ENCODE results near the gene DUSP12.

The DUSP12 gene

DNA sequence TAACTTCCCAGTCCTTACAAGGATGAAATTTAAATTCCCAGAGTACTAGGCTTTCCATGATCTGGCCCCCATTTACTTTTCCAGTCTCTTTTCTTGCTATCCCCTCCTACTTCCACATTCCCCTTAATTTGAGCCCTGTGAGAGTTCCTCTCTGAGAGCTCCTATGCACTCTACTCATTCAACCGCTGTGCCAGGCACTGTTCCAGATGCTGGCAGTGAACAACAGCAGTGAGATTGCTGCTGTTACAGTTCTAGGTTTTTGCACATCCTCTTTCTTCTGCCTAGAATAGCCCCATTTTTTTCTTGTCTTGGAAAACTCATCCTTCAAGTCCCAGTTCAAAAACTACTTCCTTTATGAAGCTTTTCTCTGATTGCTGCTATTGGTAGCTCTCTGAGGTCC lies 35.4 kb downstream of the DUSP12 start:
- H3K4me3 ChIP-seq (ENCODE audit: low read depth in 1 of 2, low read length in 2 of 2): no peak overlapping the region
- H3K27ac ChIP-seq (ENCODE audit: low read depth, low read length): no peak overlapping the region
- peaks cover 11 to 44% of the 10 kb centered on the region in 2 donors for H3K36me3 ChIP-seq (ENCODE audit: control insufficient read depth in 1 of 2, insufficient read depth in 2 of 2, low read length in 2 of 2)
- no peaks in the 10 kb centered on the region for H3K27me3 ChIP-seq (ENCODE audit: control insufficient read depth in 1 of 2, insufficient read depth in 2 of 2, low read length in 2 of 2)
- no peaks in the 10 kb centered on the region for H3K4me1 ChIP-seq (ENCODE audit: control insufficient read depth in 1 of 2, insufficient read depth in 2 of 2, low read length in 2 of 2)
- no peak overlapping the region for H3K9ac ChIP-seq (ENCODE audit: low read depth in 1 of 2, low read length in 2 of 2)
- H3K9me3 ChIP-seq (ENCODE audit: control insufficient read depth in 1 of 2, low read length in 2 of 2): no peaks in the 10 kb centered on the region

DNA sequence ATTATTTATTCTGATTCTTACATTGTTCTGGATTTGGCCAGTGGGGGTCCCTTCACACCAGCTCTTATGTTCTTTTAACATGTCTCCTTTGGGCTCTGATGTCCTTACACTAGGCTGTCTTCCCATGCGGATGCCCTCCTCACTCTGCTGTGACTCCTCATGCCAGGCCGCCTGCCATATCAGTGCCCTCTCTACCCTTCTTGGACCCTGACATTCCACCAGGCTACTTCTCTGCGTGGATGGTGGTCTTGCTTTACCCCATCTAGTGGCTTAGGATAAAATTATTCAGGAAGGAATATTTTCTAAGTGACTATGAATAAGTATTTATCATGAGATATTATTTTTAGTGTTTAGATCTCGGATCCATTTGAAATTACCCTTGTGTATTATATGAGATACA lies 37.8 kb downstream of the DUSP12 start:
- no peak overlapping the region for H3K9ac ChIP-seq (ENCODE audit: low read depth in 1 of 2, low read length in 2 of 2)
- no peaks in the 10 kb centered on the region for H3K4me1 ChIP-seq (ENCODE audit: control insufficient read depth in 1 of 2, insufficient read depth in 2 of 2, low read length in 2 of 2)
- H3K27ac ChIP-seq (ENCODE audit: low read depth, low read length): no peak overlapping the region
- peaks cover 15 to 59% of the 10 kb centered on the region in 2 donors for H3K36me3 ChIP-seq (ENCODE audit: control insufficient read depth in 1 of 2, insufficient read depth in 2 of 2, low read length in 2 of 2)
- no peaks in the 10 kb centered on the region for H3K9me3 ChIP-seq (ENCODE audit: control insufficient read depth in 1 of 2, low read length in 2 of 2)
- no peak overlapping the region for H3K4me3 ChIP-seq (ENCODE audit: low read depth in 1 of 2, low read length in 2 of 2)
- H3K27me3 ChIP-seq (ENCODE audit: control insufficient read depth in 1 of 2, insufficient read depth in 2 of 2, low read length in 2 of 2): no peaks in the 10 kb centered on the region

DNA sequence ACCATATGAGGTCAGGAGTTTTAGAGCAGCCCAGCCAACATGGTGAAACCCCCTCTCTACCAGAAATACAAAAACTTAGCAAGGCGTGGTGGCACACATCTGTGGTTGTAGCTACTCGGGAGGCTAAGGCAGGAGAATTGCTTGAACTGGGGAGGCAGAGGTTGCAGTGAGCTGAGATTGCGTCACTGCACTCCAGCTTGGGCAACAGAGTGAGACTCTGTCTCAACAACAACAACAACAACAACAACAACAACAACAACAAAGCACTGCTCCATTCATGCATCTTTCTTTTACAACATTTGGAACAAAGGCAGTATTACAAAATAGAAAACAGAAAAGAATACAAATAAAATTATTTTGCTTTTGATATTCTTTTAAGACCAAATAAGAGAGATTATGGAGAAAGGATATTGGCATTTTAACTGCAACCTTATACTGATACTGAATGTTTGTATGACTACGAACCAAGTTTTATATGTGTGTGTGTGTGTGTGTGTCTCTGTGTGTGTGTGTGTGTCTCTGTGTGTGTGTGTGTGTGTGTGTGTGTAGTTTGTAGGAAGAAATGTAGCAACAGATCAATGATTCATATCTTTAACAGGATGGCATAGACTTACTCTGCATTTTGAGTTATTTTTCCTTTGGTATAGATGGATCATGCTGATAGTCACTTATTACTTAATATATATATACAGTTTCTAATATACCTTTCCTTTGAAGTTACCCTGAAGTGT lies 41.2 kb downstream of the DUSP12 start:
- peaks cover 13 to 53% of the 10 kb centered on the region in 2 donors for H3K36me3 ChIP-seq (ENCODE audit: control insufficient read depth in 1 of 2, insufficient read depth in 2 of 2, low read length in 2 of 2)

GRCh38 chr1:161791904-161792655 lies 42.5 kb downstream of the DUSP12 start:
- Histone ChIP-seq H3K27me3 (ENCODE audit: control insufficient read depth in 1 of 2, insufficient read depth in 2 of 2, low read length in 2 of 2) (no peaks in the 10 kb centered on the region), H3K4me3 (ENCODE audit: low read depth in 1 of 2, low read length in 2 of 2) (no peak overlapping the region), H3K27ac (ENCODE audit: low read depth, low read length) (no peak overlapping the region), H3K4me1 (ENCODE audit: control insufficient read depth in 1 of 2, insufficient read depth in 2 of 2, low read length in 2 of 2) (no peaks in the 10 kb centered on the region), H3K36me3 (ENCODE audit: control insufficient read depth in 1 of 2, insufficient read depth in 2 of 2, low read length in 2 of 2) (peaks cover 13 to 50% of the 10 kb centered on the region in 2 donors), H3K9me3 (ENCODE audit: control insufficient read depth in 1 of 2, low read length in 2 of 2) (no peaks in the 10 kb centered on the region), H3K9ac (ENCODE audit: low read depth in 1 of 2, low read length in 2 of 2) (no peak overlapping the region)

More for the DNA sequence above, 41.2 kb downstream of the DUSP12 start:
- Histone ChIP-seq H3K4me1 (ENCODE audit: control insufficient read depth in 1 of 2, insufficient read depth in 2 of 2, low read length in 2 of 2) (no peaks in the 10 kb centered on the region), H3K9ac (ENCODE audit: low read depth in 1 of 2, low read length in 2 of 2) (no peak overlapping the region), H3K4me3 (ENCODE audit: low read depth in 1 of 2, low read length in 2 of 2) (no peak overlapping the region), H3K27me3 (ENCODE audit: control insufficient read depth in 1 of 2, insufficient read depth in 2 of 2, low read length in 2 of 2) (no peaks in the 10 kb centered on the region), H3K27ac (ENCODE audit: low read depth, low read length) (no peak overlapping the region), H3K9me3 (ENCODE audit: control insufficient read depth in 1 of 2, low read length in 2 of 2) (no peaks in the 10 kb centered on the region)

DNA sequence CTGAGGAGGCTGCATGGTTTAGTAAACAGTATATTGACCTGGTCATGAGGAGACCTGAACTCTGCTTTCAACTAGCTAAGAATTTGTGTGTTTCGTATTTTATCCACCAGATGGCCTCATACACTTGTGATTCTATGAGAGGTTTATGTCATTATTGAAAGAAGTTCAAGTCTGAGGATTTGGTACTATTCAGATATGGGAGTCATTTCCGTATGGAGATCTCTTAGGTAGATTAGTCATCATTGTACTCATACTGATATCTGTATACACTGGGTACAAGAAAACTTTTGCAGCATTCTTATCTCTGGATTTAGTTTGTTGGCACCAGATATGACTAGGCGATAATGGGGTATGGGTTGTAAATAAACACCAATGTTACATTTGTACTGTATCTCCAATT lies 43.2 kb downstream of the DUSP12 start:
- H3K27me3 ChIP-seq (ENCODE audit: control insufficient read depth in 1 of 2, insufficient read depth in 2 of 2, low read length in 2 of 2): no peaks in the 10 kb centered on the region
- no peak overlapping the region for H3K4me3 ChIP-seq (ENCODE audit: low read depth in 1 of 2, low read length in 2 of 2)
- no peaks in the 10 kb centered on the region for H3K9me3 ChIP-seq (ENCODE audit: control insufficient read depth in 1 of 2, low read length in 2 of 2)
- H3K9ac ChIP-seq (ENCODE audit: low read depth in 1 of 2, low read length in 2 of 2): no peak overlapping the region
- no peaks in the 10 kb centered on the region for H3K4me1 ChIP-seq (ENCODE audit: control insufficient read depth in 1 of 2, insufficient read depth in 2 of 2, low read length in 2 of 2)
- no peak overlapping the region for H3K27ac ChIP-seq (ENCODE audit: low read depth, low read length)
- peaks cover 13 to 52% of the 10 kb centered on the region in 2 donors for H3K36me3 ChIP-seq (ENCODE audit: control insufficient read depth in 1 of 2, insufficient read depth in 2 of 2, low read length in 2 of 2)

DNA sequence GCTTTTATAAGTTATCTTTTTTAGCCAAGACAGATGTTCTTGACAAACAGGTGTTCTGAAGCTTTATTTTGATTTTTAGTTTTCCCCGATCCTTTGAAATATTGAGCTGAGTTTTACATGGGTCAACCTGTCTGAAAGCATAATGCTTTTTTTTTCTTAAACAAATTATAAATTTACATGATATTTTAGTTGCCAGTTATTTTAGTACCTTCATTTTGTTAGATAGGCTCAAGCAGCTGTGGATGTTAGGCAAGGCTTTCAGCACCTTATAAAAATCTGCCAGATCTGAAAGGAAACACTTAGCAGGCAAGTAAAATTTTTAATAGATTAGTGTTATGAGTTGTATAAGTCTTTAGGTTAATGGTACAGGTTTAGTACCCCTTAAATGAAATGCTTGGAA lies 50.2 kb downstream of the DUSP12 start:
- Histone ChIP-seq H3K27ac (ENCODE audit: low read depth, low read length) (no peak overlapping the region), H3K4me1 (ENCODE audit: control insufficient read depth in 1 of 2, insufficient read depth in 2 of 2, low read length in 2 of 2) (no peaks in the 10 kb centered on the region), H3K27me3 (ENCODE audit: control insufficient read depth in 1 of 2, insufficient read depth in 2 of 2, low read length in 2 of 2) (no peaks in the 10 kb centered on the region), H3K4me3 (ENCODE audit: low read depth in 1 of 2, low read length in 2 of 2) (no peak overlapping the region), H3K9ac (ENCODE audit: low read depth in 1 of 2, low read length in 2 of 2) (no peak overlapping the region), H3K9me3 (ENCODE audit: control insufficient read depth in 1 of 2, low read length in 2 of 2) (no peaks in the 10 kb centered on the region), H3K36me3 (ENCODE audit: control insufficient read depth in 1 of 2, insufficient read depth in 2 of 2, low read length in 2 of 2) (peaks cover 17 to 46% of the 10 kb centered on the region in 2 donors)

GRCh38 chr1:161801955-161802354 lies 52.4 kb downstream of the DUSP12 start:
- no peaks in the 10 kb centered on the region for H3K4me1 ChIP-seq (ENCODE audit: control insufficient read depth in 1 of 2, insufficient read depth in 2 of 2, low read length in 2 of 2)
- no peak overlapping the region for H3K4me3 ChIP-seq (ENCODE audit: low read depth in 1 of 2, low read length in 2 of 2)
- no peak overlapping the region for H3K27ac ChIP-seq (ENCODE audit: low read depth, low read length)
- no peaks in the 10 kb centered on the region for H3K9me3 ChIP-seq (ENCODE audit: control insufficient read depth in 1 of 2, low read length in 2 of 2)
- no peaks in the 10 kb centered on the region for H3K27me3 ChIP-seq (ENCODE audit: control insufficient read depth in 1 of 2, insufficient read depth in 2 of 2, low read length in 2 of 2)
- H3K9ac ChIP-seq (ENCODE audit: low read depth in 1 of 2, low read length in 2 of 2): no peak overlapping the region
- peaks cover 12 to 40% of the 10 kb centered on the region in 2 donors for H3K36me3 ChIP-seq (ENCODE audit: control insufficient read depth in 1 of 2, insufficient read depth in 2 of 2, low read length in 2 of 2)

DNA sequence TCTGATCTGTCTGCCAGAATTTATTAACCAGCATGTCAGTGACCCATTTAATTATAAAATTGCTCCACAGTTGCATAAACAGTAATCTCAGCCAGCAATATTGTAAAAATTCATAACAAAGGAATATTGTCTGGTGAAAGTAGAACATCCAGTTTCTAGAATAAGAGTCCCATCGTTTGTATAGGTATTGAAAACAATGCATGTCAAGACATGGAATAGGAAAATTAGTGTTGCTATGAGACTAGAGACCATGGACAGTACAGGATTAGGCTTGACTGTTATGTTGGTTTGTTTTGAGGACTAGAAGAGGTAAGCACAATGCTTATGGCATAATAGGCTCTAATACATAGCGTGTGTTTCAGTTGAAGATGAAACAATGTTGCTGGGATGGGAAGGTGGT lies 53.6 kb downstream of the DUSP12 start:
- H3K27ac ChIP-seq (ENCODE audit: low read depth, low read length): no peak overlapping the region
- H3K27me3 ChIP-seq (ENCODE audit: control insufficient read depth in 1 of 2, insufficient read depth in 2 of 2, low read length in 2 of 2): no peaks in the 10 kb centered on the region
- no peak overlapping the region for H3K4me3 ChIP-seq (ENCODE audit: low read depth in 1 of 2, low read length in 2 of 2)
- peaks cover 16 to 28% of the 10 kb centered on the region in 2 donors for H3K36me3 ChIP-seq (ENCODE audit: control insufficient read depth in 1 of 2, insufficient read depth in 2 of 2, low read length in 2 of 2)
- no peak overlapping the region for H3K9ac ChIP-seq (ENCODE audit: low read depth in 1 of 2, low read length in 2 of 2)
- no peaks in the 10 kb centered on the region for H3K4me1 ChIP-seq (ENCODE audit: control insufficient read depth in 1 of 2, insufficient read depth in 2 of 2, low read length in 2 of 2)
- H3K9me3 ChIP-seq (ENCODE audit: control insufficient read depth in 1 of 2, low read length in 2 of 2): no peaks in the 10 kb centered on the region

DNA sequence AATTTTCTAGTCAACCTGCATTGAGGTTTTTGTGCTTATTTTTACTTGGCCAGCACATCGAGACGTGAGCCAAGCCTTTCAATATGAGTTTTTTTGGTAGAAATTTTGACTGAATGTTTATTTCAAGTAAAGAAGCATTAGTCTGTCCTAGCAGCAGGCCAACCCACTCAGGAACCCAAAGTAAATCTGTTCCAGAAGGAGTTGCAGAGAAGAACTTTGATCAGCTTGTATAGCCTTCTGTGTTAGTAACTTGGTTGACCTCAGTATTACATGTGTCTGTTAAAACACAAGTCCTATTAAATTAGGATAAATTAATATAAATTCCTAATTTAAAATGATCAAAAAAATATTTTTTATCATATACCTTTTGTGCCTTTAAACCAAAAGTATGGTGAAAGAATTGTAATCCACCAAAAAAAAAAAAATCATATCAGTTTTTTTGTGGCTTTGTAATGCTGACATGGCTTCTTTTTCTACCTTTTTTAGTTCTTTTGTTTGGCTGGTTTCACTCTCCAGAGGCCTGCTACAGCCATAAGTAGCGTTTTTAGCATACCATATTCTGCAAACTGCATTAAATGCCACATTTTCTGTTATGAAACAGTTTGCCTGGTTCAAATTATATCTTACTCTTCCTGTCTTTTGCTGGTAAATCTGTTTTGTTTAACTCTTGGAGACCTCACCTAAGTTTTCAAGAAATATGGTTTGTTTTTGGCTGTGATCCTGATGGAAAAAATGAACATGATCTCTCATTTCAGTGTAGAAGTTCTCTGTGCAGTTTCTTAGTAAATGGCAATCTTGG lies 56.0 kb downstream of the DUSP12 start:
- no peaks in the 10 kb centered on the region for H3K27me3 ChIP-seq (ENCODE audit: control insufficient read depth in 1 of 2, insufficient read depth in 2 of 2, low read length in 2 of 2)
- H3K4me1 ChIP-seq (ENCODE audit: control insufficient read depth in 1 of 2, insufficient read depth in 2 of 2, low read length in 2 of 2): no peaks in the 10 kb centered on the region
- no peak overlapping the region for H3K27ac ChIP-seq (ENCODE audit: low read depth, low read length)
- peaks cover 16 to 22% of the 10 kb centered on the region in 2 donors for H3K36me3 ChIP-seq (ENCODE audit: control insufficient read depth in 1 of 2, insufficient read depth in 2 of 2, low read length in 2 of 2)
- peaks cover 4 to 7% of the 10 kb centered on the region in 2 donors for H3K9me3 ChIP-seq (ENCODE audit: control insufficient read depth in 1 of 2, low read length in 2 of 2)
- H3K4me3 ChIP-seq (ENCODE audit: low read depth in 1 of 2, low read length in 2 of 2): no peak overlapping the region
- no peak overlapping the region for H3K9ac ChIP-seq (ENCODE audit: low read depth in 1 of 2, low read length in 2 of 2)
